ENCODE data around the gene TCOF1.
A peak's percentile ranks its signal among the peaks of the same experiment; 100 is the strongest.

The TCOF1 gene

DNA sequence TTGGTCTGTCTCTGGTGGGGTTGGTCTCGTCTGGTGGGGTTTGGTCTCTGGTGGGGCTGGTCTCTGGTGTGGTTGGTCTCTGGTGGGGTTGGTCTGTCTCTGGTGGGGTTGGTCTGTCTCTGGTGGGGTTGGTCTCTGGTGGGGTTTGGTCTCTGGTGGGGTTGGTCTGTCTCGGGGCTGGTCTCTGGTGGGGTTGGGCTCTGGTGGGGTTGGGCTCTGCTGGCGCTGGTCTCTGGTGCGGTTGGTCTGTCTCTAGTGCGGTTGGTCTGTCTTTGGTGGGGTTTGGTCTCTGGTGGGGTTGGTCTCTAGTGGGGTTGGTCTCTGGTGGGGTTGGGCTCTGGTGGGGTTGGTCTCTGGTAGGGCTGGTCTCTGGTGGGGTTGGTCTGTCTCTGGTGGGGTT, 71.5 kb downstream of the TCOF1 start:
- no peak for DNase-seq (ENCODE audit: low read depth)

DNA sequence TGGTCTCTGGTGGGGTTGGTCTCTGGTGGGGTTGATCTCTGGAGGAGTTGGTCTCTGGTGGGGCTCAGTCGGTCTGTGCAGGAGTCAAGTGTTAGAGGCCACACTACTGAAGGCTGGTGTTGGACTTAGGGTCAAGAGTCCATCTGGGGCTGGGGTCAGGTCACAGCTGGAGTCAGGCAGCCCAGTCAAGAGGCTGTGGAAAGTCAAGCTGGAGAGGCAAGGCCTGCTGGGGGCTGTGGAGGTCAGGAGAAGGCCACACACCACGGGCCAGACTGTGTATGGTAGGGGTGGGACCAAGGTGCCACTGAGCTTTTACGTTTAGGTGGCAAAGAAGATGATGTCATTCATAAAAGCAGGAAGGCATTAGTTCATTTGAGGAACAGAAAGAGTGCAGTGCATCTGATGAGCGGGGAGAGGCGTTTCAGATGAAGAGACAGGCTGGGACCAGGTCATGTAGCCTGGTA, 71.9 kb downstream of the TCOF1 start:
- no peak for DNase-seq (ENCODE audit: low read depth)

DNA sequence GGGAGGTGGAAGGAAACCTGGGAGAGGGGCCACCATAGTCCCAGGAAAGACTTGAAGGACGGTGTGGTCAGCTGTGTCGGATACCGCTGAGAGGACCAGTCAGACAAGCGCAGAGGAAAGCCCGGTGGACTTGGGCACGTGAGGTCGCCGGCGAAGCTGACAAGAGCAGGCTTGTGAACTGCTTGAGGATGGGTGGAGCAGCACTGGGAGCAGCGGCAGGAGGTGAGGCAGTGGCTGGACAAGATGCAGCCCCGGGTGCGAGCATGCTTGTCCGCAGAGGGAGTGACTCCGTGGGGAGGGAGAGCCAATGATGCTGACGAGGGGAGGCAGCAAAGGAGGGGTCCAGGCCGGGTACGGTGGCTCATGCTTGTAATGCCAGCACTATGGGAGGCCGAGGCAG, 73.6 kb downstream of the TCOF1 start:
- no peak for DNase-seq (ENCODE audit: low read depth)

DNA sequence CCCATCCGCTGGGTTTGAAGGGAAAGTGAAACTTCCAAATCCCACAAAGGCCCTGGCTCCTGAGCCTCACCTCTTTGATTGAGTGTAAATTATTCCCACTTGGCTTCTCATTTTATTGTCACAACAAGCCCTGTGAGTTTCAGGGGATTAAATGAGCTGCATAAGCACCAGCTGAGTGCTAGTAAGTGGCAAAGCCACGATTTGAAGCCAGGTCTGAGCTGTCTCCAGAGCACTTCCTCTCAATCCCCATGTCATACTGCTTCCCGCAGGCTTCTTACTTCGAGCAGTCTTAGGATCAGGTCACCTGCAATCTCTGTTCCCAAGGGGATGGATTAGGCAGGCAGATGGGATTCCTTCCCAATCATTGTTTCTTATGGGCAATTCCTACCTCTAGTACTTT, 74.1 kb downstream of the TCOF1 start:
- no peak for DNase-seq (ENCODE audit: low read depth)

DNA sequence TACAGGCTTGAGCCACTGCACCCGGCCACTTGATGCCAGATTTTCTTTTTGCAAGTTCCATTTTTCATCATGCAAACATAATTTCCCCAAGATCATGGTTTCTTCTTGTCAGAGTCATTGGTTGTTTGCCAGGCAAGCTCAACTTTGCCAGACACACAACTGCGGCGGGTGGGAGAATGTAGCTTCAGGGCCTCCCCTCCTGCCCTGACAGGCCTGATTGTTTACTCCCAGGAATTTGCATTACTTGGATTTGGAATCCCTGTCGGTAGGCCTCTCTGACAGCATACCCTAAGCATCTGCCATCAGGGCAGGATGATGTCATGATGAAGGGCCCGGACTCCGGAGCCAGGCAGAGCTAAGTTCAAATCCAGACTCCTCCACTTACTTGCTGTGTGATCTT, 77.0 kb downstream of the TCOF1 start:
- no peak for DNase-seq (ENCODE audit: low read depth)

DNA sequence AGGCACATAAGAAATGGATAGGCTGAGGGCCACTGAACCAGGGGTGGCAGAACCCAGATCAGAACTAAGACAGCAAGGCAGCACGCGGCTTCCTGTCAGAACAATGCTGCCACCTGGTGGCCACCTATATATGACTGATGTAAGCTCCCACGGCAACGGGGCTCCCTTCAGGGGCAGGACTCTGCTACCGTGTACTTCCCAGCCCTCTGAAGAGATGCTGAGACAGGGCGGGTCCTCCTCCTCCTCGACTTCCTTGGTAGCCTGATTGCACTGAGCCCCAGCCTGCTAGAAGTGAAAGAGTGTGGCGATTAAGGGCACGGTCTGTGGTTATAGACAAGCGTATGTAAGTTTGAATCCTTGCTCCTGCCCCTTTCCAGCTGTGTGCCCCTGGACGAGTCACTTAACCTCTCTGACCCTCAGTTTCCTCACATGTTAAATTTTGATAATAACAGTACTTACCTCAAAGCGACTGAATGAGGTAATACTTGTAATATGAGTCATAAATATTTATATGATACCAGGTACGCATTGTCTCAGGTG, 78.7 kb downstream of the TCOF1 start:
- DNase-seq (ENCODE audit: low read depth) = peak; percentile 64

DNA sequence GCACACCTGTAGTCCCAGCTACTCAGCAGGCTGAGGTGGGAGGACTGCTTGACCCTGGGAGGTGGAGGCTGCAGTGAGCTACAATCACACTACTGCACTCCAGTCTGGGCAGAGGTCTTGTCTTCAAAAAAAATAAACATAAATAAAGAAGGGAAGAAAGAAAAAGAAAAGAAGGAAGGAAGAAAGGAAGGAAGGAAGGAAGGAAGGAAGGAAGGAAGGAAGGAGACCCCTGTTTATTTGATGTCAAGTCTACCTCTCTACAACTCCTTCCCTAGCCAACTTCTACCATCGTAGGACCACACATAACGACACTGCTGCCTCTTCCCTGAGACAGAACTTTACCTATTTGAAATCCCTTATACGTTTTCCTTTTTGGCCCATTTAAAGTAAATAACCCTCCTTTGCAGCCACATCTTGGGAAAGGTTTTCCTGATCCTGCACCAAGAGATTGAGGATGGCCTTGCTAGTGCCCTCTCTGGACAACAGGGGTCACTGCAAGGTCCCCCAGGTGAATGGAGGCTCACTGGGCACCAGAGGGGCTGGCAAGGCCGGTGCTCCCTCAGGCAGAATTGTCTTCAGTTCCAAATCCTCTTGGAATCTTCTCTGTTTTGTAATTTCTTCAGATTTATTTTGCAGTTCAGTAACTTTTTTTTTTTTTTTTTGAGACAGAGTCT, 81.5 kb downstream of the TCOF1 start:
- DNase-seq (ENCODE audit: low read depth) = no peak

DNA sequence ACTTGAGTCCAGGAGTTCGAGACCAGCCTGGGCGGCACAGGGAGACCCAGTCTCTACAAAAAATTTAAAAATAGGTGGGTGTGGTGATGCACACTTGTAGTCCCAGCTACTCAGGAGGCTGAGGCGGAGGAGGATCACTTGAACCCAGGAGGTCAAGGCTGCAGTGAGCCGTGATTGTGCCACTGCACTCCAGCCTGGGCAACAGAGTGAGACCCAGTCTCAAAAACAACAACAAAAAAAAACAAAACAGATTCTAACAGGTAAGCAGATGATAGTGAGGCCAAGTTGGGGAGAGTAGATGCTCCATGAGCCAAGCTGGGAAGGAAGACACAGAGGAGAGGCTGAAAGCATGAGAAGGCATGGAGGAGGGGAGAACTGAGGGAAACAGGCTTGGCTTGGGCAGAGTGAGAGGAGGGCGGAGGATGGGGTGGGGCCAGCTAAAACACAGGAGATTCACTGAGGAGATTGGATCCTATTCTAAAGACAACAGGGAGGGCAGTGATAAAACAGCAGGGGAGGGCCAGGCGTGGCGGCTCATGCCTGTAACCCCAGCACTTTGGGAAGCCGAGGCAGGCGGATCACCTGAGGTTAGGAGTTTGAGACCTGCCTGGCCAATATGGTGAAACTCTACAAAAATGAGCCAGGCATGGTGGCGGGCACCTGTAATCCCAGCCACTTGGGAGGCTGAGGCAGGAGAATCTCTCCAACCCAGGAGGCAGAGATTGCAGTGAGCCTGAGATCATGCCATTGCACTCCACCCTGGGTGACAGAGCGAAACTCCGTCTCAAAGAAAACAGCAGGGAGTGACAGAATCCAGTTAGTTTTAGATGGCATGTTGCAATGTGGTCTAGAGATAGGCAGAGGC, 83.7 kb downstream of the TCOF1 start:
- DNase-seq (ENCODE audit: low read depth) = no peak

DNA sequence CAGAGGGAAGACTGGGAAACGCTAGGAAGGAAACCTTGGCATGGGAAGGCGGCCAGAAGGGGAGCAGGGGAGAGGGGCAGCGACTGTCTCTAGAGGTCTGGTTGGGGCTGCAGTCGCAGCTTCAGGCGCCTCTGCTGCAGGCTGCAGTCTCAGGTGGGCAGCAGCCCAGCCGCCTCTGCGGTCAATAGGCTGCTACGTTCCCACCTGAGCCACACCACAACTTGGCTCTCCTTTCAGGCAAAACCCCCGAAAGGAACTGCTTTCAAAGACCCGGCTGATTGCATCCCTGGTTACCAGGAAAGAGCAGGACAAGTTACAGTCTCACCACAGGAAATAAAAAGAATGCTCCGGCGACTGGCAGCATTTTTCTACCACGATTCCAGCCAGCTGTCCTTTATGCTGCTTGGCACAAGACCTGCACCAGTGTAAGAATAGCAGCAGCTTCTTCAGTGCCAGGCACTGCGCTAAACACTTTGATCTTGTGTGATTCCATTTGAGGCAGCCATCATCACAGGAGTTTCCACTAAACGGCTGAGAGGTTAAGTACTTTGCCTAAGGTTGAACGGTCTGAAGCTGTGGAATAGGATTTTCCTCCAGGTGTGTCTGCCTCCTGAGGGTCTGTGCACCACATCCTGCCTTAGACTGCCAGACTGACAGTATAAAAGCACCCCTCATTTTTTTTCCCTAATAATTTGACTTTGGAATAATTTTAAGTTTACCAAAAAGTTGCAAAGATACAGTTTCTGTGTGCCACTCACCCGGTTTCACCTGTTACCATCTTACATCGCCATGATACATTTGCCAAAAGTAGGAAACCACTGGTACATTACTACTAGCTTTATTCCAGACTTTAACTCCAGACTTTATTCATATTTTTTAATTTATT, 84.6 kb downstream of the TCOF1 start:
- no peak for DNase-seq (ENCODE audit: low read depth)

DNA sequence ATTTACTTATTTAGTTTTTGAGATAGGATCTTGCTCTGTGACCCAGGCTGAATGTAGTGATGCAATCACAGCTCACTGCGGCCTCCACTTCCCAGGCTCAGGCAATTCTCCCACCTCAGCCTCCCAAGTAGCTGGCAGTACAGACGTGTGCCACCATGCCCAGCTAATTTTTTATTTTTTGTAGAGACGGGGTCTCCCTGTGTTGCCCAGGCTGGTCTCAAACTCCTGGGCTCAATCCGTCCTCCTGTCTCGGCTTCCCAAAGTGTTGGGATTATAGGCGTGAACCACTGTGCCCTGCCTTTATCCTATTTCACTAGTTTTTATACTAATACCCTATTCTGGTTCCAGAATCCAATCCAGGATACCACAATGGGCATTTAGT, 85.2 kb downstream of the TCOF1 start:
- DNase-seq (ENCODE audit: low read depth) = no peak

DNA sequence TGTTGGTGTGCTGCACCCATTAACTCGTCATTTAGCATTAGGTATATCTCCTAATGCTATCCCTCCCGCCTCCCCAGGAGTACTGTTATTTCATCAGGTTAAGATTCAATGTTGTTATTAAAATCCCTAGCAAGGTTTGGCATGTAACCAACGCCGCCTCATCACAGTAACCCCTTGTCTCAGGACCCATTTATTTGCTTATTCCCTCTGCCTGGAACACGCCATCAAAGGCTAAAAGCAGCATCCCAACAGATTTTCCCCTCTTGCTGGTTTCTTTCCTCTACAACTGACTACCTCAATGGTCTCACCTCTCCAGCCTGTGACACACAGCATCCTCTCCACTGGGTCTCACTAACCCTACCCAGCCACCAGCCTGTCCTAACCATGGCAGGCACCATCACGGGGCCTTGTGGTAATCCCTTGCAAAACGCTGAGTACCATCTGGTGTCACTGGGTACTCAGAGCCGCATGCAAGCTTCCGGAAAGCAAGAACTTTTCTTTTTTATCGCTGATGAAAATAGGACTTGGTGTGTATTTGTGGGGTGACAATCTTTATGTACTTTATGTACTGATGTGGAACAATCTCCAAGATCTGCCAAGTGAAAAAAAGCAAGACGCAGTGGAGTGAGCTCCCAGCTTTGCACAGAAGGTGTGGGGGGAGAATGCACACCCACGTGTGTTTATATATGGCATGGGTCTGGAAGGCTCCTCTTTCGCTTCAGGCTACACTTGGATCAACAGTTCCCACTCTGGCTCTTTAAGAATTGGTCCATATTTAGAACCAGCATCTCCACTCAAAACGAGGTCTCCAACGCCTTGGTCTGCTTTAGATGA, 86.0 kb downstream of the TCOF1 start:
- no peak for DNase-seq (ENCODE audit: low read depth)

DNA sequence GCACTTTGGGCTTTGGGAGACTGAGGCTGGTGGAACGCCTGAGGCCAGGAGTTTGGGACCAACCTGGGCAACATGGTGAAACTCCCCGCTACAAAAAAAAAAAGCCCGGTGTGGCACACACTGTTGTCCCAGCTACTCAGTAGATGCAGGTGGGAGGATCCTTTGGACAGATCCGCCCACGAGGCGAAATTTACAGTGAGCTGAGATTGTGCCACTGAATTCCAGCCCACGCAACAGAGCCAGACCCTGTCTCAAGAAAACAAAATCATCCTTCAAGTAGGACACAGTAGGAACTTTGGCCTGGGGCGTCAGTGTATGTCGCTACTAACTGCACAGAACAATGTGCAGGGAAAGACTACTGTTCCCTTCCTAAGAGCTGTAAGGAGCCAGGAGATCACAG, 87.3 kb downstream of the TCOF1 start:
- DNase-seq (ENCODE audit: low read depth) = no peak

DNA sequence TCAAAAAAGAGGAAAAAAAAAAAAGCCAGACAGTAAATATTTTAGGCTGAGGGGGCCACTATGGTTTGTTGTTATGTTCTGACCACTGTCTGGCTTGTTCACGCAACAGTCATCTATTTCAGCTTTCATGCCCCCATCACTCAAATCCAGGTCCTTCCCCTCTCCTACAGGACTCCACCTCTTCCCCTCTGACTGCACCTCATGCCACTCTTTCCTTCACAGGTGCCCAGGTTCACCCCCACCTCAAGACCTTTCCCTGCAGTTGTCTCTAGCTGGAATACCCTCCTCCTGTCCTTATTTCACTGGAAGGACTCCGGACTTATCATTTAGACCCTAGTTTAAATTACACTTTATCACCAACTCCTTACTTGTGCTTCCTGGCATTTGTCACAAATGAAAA, 88.6 kb downstream of the TCOF1 start:
- no peak for DNase-seq (ENCODE audit: low read depth)

DNA sequence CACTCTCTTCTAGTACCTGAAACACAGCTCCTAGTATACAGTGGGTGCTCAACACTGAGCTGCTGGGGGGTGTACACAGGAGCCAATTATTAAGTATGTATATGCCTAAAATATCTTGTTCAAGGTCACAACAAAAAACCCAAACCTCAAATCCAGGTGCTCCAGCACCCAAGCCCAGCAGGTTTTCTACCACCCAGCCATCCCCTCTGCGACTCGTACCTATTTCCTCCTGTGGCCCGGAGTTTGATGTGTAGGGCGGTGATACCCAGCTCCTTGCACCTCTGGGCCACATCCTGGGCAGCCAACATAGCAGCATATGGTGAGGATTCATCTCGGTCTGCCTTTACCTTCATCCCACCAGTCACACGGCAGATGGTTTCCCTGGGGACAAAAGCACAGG, 89.1 kb downstream of the TCOF1 start:
- no peak for DNase-seq (ENCODE audit: low read depth)

DNA sequence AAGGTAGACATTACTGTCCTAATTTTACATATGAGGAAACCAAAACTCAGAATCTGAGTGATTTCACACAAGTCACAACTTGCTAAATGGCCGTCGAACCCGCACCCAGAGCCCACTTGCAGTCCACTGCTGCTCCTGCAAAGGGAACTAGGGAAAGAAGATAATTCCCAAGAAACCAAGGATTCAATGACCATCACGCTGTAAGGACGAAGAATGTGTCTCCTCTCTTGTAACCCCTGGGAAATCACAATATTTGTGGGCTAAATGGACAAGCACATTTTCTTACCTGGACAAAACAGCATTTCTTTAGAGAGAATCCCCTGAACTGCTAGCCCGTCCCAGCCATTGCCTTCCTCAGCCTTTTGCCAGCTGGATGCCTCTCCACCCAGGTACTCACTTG, 89.7 kb downstream of the TCOF1 start:
- DNase-seq (ENCODE audit: low read depth) = no peak

DNA sequence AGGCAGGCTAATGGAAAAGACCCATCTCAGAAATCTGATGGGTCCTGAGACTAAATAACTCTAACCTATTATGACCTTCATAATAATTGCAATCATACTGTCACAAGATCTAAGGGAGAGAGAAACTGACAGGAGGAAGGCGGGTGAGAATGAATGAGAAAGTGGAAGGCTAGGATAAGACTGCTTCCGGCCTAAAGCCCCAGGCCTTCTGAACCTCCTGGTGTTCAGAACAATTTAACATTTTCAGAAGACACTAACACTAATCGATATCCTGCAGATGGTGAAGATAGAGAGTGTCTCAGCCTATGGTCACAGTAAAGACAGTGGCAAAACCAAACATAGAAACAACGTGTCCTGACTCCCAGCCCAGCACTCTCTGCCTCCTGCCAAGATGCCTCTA, 90.8 kb downstream of the TCOF1 start:
- DNase-seq (ENCODE audit: low read depth) = no peak

DNA sequence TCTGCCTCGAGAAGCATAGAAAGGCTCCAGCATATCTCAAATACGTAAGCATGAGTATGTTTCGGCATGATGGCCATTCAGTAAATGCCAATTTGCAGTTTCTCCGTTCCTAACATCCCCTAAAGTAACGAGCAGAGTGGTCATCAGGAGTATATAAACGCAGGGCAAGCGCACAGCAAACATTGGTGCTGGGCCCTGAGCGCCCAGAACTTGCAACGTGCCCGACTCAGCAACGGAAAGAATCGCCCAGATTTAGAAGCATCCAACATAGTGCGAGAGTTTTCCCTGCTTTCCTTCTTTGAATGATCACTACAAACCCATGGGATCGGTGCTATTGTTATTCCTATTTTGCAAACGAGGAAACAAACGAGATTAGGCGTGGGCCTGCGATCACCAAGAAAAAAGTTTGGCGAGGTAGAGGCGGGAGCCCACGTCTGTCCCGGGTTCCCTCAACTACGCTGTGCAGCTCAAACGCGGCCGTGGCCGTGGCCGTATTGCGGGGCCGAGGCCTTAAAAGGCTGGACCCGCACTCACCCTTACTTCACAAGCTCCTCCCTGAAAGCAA, 91.5 kb downstream of the TCOF1 start:
- no peak for DNase-seq (ENCODE audit: low read depth)
